Lung (tissue), 12 donors: ENCODE results near the gene BICC1. TPM values are rescaled to one million over a fixed set of nuclear protein-coding genes. Genes with fewer than 3 reads are reported as not detected.

ENCODE experiments used
- ATAC-seq: fragments of 200-7000 bp; cut with Tn5 transposase; one replicate; pipeline ENCODE4 v1.9.1; 2020; ENCODE audit warnings: moderate number of reproducible peaks; ENCODE audit not compliant: insufficient read depth, low FRiP score
- DNase-seq, 3 donors: peaks; one replicate each; pipeline ENCODE4 v3.0.0-alpha.2; 2013 to 2017
- H3K27ac ChIP-seq, 2 donors: one replicate each; pipeline ENCODE4 v1.5.1; 2013; ENCODE audit warnings: mild to moderate bottlenecking in 2 of 2, moderate library complexity in 2 of 2, control low read depth in 1 of 2, inconsistent platforms in 1 of 2, low read depth in 1 of 2, low read length in 1 of 2
- H3K27me3 ChIP-seq, 3 donors: one replicate each; pipeline ENCODE4 v1.5.1; 2013; ENCODE audit warnings: low read length in 2 of 3; ENCODE audit not compliant: control insufficient read depth in 3 of 3, insufficient read depth in 3 of 3
- H3K36me3 ChIP-seq, 4 donors: one replicate each; pipeline ENCODE4 v1.5.1; 2013; ENCODE audit warnings: low read length in 4 of 4, mild to moderate bottlenecking in 1 of 4, moderate library complexity in 1 of 4; ENCODE audit not compliant: control insufficient read depth in 4 of 4, insufficient read depth in 4 of 4
- H3K4me1 ChIP-seq, 5 donors: one replicate each; pipeline ENCODE4 v1.5.1; 2013; ENCODE audit warnings: low read length in 5 of 5, mild to moderate bottlenecking in 2 of 5, moderate library complexity in 1 of 5; ENCODE audit not compliant: control insufficient read depth in 5 of 5, insufficient read depth in 5 of 5
- H3K4me3 ChIP-seq: one replicate; pipeline ENCODE4 v1.5.1; 2013; ENCODE audit warnings: mild to moderate bottlenecking, control low read depth, moderate library complexity
- H3K9ac ChIP-seq, 2 donors: one replicate each; pipeline ENCODE4 v1.5.1; 2013; ENCODE audit warnings: low read length in 2 of 2, control low read depth in 1 of 2; ENCODE audit not compliant: insufficient read depth in 1 of 2
- H3K9me3 ChIP-seq, 4 donors: one replicate each; pipeline ENCODE4 v1.5.1; 2013; ENCODE audit warnings: low read length in 3 of 4, mild to moderate bottlenecking in 1 of 4, moderate library complexity in 1 of 4; ENCODE audit not compliant: control insufficient read depth in 4 of 4, insufficient read depth in 3 of 4
- WGBS, 2 donors: extraction: QIAGEN DNeasy Blood & Tissue Kit; methylation state at CpG; one replicate each; pipeline ENCODE4 v1.1.7; 2013; 5-methylcytosine and 5-hydroxymethylcytosine counted together
- polyA plus RNA-seq, 2 donors: library from polyadenylated mRNA; stranded (reverse); fragments of 200-250 nt; gene quantifications; one replicate each; pipeline ENCODE4 v1.2.1, GENCODE V29; 2013
- total RNA-seq, 2 donors: library from RNA; depleted of rRNA in 1 of 2; stranded (reverse); fragments of >200 nt in 1 of 2; gene quantifications; one replicate each; pipeline ENCODE4 v1.2.1, GENCODE V29; 2014 to 2021
- TF ChIP-seq, protein P1 (sequence below): IDR thresholded peaks from 2 replicates; pipeline ENCODE4 v1.5.1; 2012; ENCODE audit warnings: mild to moderate bottlenecking; ENCODE audit errors: control extremely low read depth, extremely low read depth
- donor health status: control.
- donor health status: control.
- donor health status: Bipolar disorder and iron deficiency.
- donor health status: healthy.
- donor health status: DM: yes; HTN: yes; CAD: no.

The BICC1 gene
- total and polyA plus RNA-seq, 4 donors = 2.3 to 43.1 (median 5.9) TPM

DNA sequence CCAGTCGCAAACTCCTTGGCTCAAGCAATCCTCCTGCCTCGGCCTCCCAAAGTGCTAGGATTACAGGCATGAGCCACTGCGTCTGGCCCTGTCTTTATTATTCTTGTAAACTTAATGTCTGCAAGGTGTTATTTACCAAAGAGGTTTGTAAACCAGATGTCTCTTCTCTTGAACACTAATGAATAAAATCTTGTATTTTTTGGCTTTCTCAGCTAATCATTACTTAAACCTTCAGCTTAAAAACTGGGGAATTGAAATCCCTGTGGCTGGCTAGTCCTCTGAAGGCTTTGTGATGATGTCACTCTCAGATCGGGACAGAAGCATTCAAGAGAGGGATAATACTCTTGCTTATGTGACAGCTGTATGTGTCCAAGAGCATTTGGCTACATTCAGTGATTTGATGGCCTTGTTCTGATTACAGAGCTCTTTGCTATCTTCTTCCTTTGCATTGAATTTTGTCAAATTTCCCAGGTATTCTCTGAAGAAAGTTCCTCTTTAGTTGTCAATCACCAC lies 130.3 kb downstream of the BICC1 start:
- no peak overlapping the region for H3K27ac ChIP-seq
- TF ChIP-seq, protein P1, sequence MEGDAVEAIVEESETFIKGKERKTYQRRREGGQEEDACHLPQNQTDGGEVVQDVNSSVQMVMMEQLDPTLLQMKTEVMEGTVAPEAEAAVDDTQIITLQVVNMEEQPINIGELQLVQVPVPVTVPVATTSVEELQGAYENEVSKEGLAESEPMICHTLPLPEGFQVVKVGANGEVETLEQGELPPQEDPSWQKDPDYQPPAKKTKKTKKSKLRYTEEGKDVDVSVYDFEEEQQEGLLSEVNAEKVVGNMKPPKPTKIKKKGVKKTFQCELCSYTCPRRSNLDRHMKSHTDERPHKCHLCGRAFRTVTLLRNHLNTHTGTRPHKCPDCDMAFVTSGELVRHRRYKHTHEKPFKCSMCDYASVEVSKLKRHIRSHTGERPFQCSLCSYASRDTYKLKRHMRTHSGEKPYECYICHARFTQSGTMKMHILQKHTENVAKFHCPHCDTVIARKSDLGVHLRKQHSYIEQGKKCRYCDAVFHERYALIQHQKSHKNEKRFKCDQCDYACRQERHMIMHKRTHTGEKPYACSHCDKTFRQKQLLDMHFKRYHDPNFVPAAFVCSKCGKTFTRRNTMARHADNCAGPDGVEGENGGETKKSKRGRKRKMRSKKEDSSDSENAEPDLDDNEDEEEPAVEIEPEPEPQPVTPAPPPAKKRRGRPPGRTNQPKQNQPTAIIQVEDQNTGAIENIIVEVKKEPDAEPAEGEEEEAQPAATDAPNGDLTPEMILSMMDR = no peak
- no peaks in the 10 kb centered on the region for H3K9me3 ChIP-seq
- peaks cover 0 to 60% (median 31%) of the 10 kb centered on the region in 5 donors for H3K4me1 ChIP-seq
- no peaks in the 10 kb centered on the region for H3K36me3 ChIP-seq
- no peaks in the 10 kb centered on the region for H3K27me3 ChIP-seq
- no peak for ATAC-seq
- H3K4me3 ChIP-seq = no peak overlapping the region
- DNase-seq = peak in 2 of 3 donors; percentile 81 to 82
- 53 to 62% methylated on average over 4 of the region's 4 CpGs for WGBS, 2 donors
- no peak overlapping the region for H3K9ac ChIP-seq

GRCh38 chr10:58644311-58644710 lies 131.6 kb downstream of the BICC1 start:
- Histone ChIP-seq H3K9me3 (no peaks in the 10 kb centered on the region), H3K9ac (no peak overlapping the region), H3K4me1 (peaks cover 0 to 66% (median 36%) of the 10 kb centered on the region in 5 donors), H3K27ac (no peak overlapping the region), H3K4me3 (no peak overlapping the region), H3K36me3 (no peaks in the 10 kb centered on the region), H3K27me3 (no peaks in the 10 kb centered on the region)
- 77 to 82% methylated on average over 8 of the region's 8 CpGs for WGBS, 2 donors
- ATAC-seq (no peak), DNase-seq (no peak)
- TF ChIP-seq, protein P1 = no peak

DNA sequence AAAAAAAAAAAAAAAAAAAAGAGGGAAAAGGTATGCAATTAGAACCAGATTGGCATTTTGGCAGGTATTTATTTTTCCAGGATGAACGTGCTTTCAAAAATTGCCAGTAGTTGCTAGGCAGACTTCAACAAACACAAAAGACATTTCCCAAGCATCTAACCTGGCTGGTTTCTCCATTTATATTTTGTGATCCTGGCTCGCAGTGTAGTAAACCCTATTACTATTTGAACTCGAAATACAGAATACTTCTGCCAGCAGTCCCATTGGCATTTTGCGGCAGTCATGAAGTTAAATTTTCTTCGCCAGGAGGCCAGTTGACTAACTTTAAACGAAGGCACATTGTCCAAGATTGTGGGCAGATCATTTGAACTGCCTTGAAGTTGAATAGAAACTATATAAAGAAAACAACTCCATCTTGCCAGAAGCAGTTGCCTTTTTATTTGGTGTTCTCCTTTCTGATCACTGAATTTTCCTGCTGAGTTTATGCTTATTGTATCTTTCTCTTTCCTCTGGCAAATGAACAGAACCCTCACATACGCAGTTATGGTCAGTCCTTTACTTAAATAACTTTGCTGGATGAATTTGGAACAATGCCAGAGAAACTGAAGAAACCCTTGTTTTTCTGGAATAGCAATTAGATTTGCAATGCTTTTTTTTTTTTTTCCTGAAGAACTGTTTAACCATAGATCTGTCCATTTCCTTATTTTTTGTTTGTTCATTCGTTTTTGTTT lies 132.9 kb downstream of the BICC1 start:
- Histone ChIP-seq H3K27me3 (no peaks in the 10 kb centered on the region), H3K9ac (no peak overlapping the region), H3K4me3 (no peak overlapping the region), H3K9me3 (no peaks in the 10 kb centered on the region), H3K27ac (no peak overlapping the region), H3K4me1 (peaks cover 0 to 69% (median 38%) of the 10 kb centered on the region in 5 donors), H3K36me3 (peaks cover 0 to 2% (median 0%) of the 10 kb centered on the region in 4 donors)
- TF ChIP-seq, protein P1 = no peak
- ATAC-seq = no peak
- DNase-seq = peak in 2 of 3 donors; percentile 89 to 90
- WGBS, 2 donors = 71 to 82% methylated on average over 8 of the region's 8 CpGs
